H1 (cell line): Measurements from ENCODE around the gene TOP2A. TPM values are rescaled to one million over a fixed set of nuclear protein-coding genes. Genes with fewer than 3 reads are reported as not detected.

Experiments
- CTCF ChIA-PET: fragments of 300-600 bp; sonication (Branson Sonifier 250); formaldehyde crosslinking; loops from one replicate; lab custom pipeline; 2021; ENCODE audit not compliant: partially characterized antibody; lab: Charles Lee
- POLR2A ChIA-PET: fragments of 300-600 bp; sonication (Branson Sonifier 250); formaldehyde crosslinking; loops from one replicate; lab custom pipeline; 2021; ENCODE audit warnings: inconsistent platforms; ENCODE audit not compliant: partially characterized antibody; lab: Charles Lee
- DNase-seq, 2 experiments: peaks; one replicate each; pipeline versions ENCODE4 v3.0.0 to v3.0.0-alpha.2; 2010 to 2022; ENCODE audit warnings: low spot score in 2 of 2, low read depth in 1 of 2, mixed read lengths in 1 of 2
- FAIRE-seq: peaks from 2 replicates; lab custom pipeline; 2011; peaks lifted over from hg19 to GRCh38; lab: Jason Lieb, UNC
- H2AFZ ChIP-seq: 2 replicates; pipeline ENCODE4 v1.8.1; 2012; ENCODE audit warnings: low read length, inconsistent platforms
- H2AK5ac ChIP-seq: 2 replicates; pipeline ENCODE4 v1.6.1; 2013; ENCODE audit warnings: low read depth, low read length
- H2BK120ac ChIP-seq: replicated peaks from 2 replicates; pipeline ENCODE3; 2013; ENCODE audit warnings: low read depth, low read length, inconsistent platforms
- H2BK12ac ChIP-seq: 2 replicates; pipeline ENCODE4 v1.6.1; 2013; ENCODE audit warnings: low read depth, low read length
- H2BK15ac ChIP-seq: 2 replicates; pipeline ENCODE4 v1.6.1; 2013; ENCODE audit warnings: low read length
- H2BK20ac ChIP-seq: 2 replicates; pipeline ENCODE4 v1.6.1; 2013; ENCODE audit warnings: low read length
- H2BK5ac ChIP-seq: 2 replicates; pipeline ENCODE4 v1.6.1; 2013; ENCODE audit warnings: low read depth, low read length
- H3K14ac ChIP-seq: 2 replicates; pipeline ENCODE4 v1.6.1; 2013; ENCODE audit warnings: inconsistent platforms; ENCODE audit not compliant: insufficient read length
- H3K18ac ChIP-seq: 2 replicates; pipeline ENCODE4 v1.6.1; 2013; ENCODE audit warnings: low read length; ENCODE audit errors: extremely low read depth
- H3K23ac ChIP-seq: 2 replicates; pipeline ENCODE4 v1.6.1; 2013; ENCODE audit warnings: inconsistent platforms; ENCODE audit not compliant: insufficient read length
- H3K23me2 ChIP-seq: 2 replicates; pipeline ENCODE4 v1.6.1; 2013; ENCODE audit warnings: low read depth, low read length
- H3K27ac ChIP-seq: 2 replicates; pipeline ENCODE4 v1.6.1; 2011; ENCODE audit warnings: low read depth, low read length, inconsistent platforms
- H3K27me3 ChIP-seq, 4 experiments: replicated peaks in 1 of 4; 1 replicate in 1 of 4; 2 replicates in 3 of 4; pipeline versions ENCODE4 v1.6.1 to v1.8.1; 2011 to 2013; ENCODE audit warnings: low read length in 3 of 4, mild to moderate bottlenecking in 3 of 4, inconsistent platforms in 2 of 4, mixed read lengths in 2 of 4, moderate library complexity in 1 of 4; ENCODE audit not compliant: control insufficient read depth in 3 of 4, insufficient read depth in 3 of 4; ENCODE audit errors: extremely low read depth in 1 of 4
- H3K36me3 ChIP-seq, 4 experiments: 2 replicates each; pipeline versions ENCODE4 v1.6.1 to v1.8.1; 2011 to 2013; ENCODE audit warnings: mild to moderate bottlenecking in 4 of 4, low read length in 3 of 4, moderate library complexity in 2 of 4, control low read depth in 1 of 4, inconsistent platforms in 1 of 4; ENCODE audit not compliant: insufficient read depth in 4 of 4, control insufficient read depth in 2 of 4
- H3K4ac ChIP-seq: replicated peaks from 2 replicates; pipeline ENCODE3; 2013; ENCODE audit warnings: low read length, low read depth, mixed read lengths, inconsistent platforms; ENCODE audit not compliant: insufficient read length
- H3K4me1 ChIP-seq, 4 experiments: replicated peaks in 1 of 4; 1 replicate in 1 of 4; 2 replicates in 3 of 4; pipeline versions ENCODE4 v1.6.1 to v1.8.1; 2011 to 2013; ENCODE audit warnings: low read length in 3 of 4, inconsistent platforms in 2 of 4, mixed read lengths in 1 of 4; ENCODE audit not compliant: insufficient read depth in 4 of 4, control insufficient read depth in 3 of 4
- H3K4me2 ChIP-seq, 2 experiments: 2 replicates each; pipeline versions ENCODE4 v1.6.1 to v1.8.1; 2011 to 2013; ENCODE audit warnings: low read depth in 2 of 2, low read length in 2 of 2, control low read depth in 1 of 2, inconsistent platforms in 1 of 2, mild to moderate bottlenecking in 1 of 2; ENCODE audit not compliant: insufficient read depth in 1 of 2
- H3K4me3 ChIP-seq, 4 experiments: fragments of 200-600, 300-600 bp in 1 of 4; sonication (generic), shearing (Covaris generic), sonication (Bioruptor Twin) in 1 of 4; 2 replicates each; pipeline versions ENCODE4 v1.5.1 to v1.8.1; 2011 to 2016; ENCODE audit warnings: low read length in 4 of 4, low read depth in 3 of 4, control low read depth in 2 of 4, inconsistent platforms in 2 of 4, mild to moderate bottlenecking in 2 of 4, mixed read lengths in 1 of 4, moderate library complexity in 1 of 4; ENCODE audit not compliant: insufficient read depth in 2 of 4; ENCODE audit errors: extremely low read depth in 1 of 4
- H3K56ac ChIP-seq: replicated peaks from 2 replicates; pipeline ENCODE3; 2013; ENCODE audit warnings: low read depth, mild to moderate bottlenecking, mixed read lengths, low read length, inconsistent platforms; ENCODE audit not compliant: insufficient read length
- H3K79me1 ChIP-seq: 2 replicates; pipeline ENCODE4 v1.6.1; 2013; ENCODE audit warnings: low read depth, low read length, control low read depth
- H3K79me2 ChIP-seq, 2 experiments: 2 replicates each; pipeline versions ENCODE4 v1.6.1 to v1.8.1; 2012 to 2013; ENCODE audit warnings: low read length in 2 of 2, mild to moderate bottlenecking in 2 of 2, inconsistent platforms in 1 of 2; ENCODE audit not compliant: insufficient read depth in 2 of 2, control insufficient read depth in 1 of 2
- H3K9ac ChIP-seq, 4 experiments: replicated peaks in 1 of 4; 1 replicate in 1 of 4; 2 replicates in 3 of 4; pipeline versions ENCODE4 v1.6.1 to v1.8.1; 2011 to 2013; ENCODE audit warnings: low read depth in 3 of 4, low read length in 3 of 4, control low read depth in 2 of 4, mild to moderate bottlenecking in 2 of 4, moderate library complexity in 2 of 4, inconsistent platforms in 1 of 4; ENCODE audit errors: extremely low read depth in 1 of 4
- H3K9me3 ChIP-seq, 2 experiments: 2 replicates each; pipeline versions ENCODE4 v1.6.1 to v1.8.1; 2012 to 2013; ENCODE audit warnings: mild to moderate bottlenecking in 2 of 2, moderate library complexity in 2 of 2, control low read depth in 1 of 2, inconsistent platforms in 1 of 2, low read depth in 1 of 2, low read length in 1 of 2, mixed read lengths in 1 of 2; ENCODE audit not compliant: insufficient read depth in 2 of 2
- H4K20me1 ChIP-seq, 2 experiments: replicated peaks in 1 of 2; 2 replicates each; pipeline versions ENCODE3 to v1.8.1; 2011 to 2013; ENCODE audit warnings: inconsistent platforms in 2 of 2, low read length in 2 of 2, mild to moderate bottlenecking in 1 of 2; ENCODE audit not compliant: insufficient read depth in 2 of 2, control insufficient read depth in 1 of 2
- H4K5ac ChIP-seq: 2 replicates; pipeline ENCODE4 v1.6.1; 2013; ENCODE audit warnings: low read length, low read depth, mixed read lengths, inconsistent platforms; ENCODE audit not compliant: insufficient read length
- H4K8ac ChIP-seq: 2 replicates; pipeline ENCODE4 v1.8.0; 2013; ENCODE audit warnings: mild to moderate bottlenecking, moderate library complexity, low read length, inconsistent platforms; ENCODE audit not compliant: insufficient read depth; ENCODE audit errors: extremely low read depth
- H4K91ac ChIP-seq: replicated peaks from 2 replicates; pipeline ENCODE3; 2013; ENCODE audit warnings: low read length, mixed read lengths, inconsistent platforms; ENCODE audit not compliant: insufficient read length
- RBBP5 ChIP-seq: IDR thresholded peaks from 2 replicates; pipeline ENCODE4 v1.7.1; 2012; ENCODE audit warnings: low read depth, mild to moderate bottlenecking, inconsistent platforms, low read length, moderate library complexity, borderline replicate concordance
- WGBS, 2 experiments: shearing (Covaris generic) in 1 of 2; methylation state at CpG; one replicate each; pipeline versions ENCODE4 v1.1.6 to v1.1.7; 2013 to 2015; ENCODE audit warnings: low lambda C conversion rate in 2 of 2, mixed read lengths in 2 of 2, inconsistent platforms in 1 of 2, low coverage in 1 of 2, missing lambda C conversion rate in 1 of 2; ENCODE audit not compliant: insufficient replicate concordance in 2 of 2, insufficient coverage in 1 of 2, insufficient read length in 1 of 2; ENCODE audit errors: extremely low coverage in 1 of 2, missing lambda C conversion rate in 1 of 2; 5-methylcytosine and 5-hydroxymethylcytosine counted together
- polyA plus RNA-seq, 7 experiments: library from polyadenylated mRNA; depleted of rRNA in 3 of 7; stranded (reverse) in 5 of 7; unstranded in 2 of 7; fragments of >200 nt in 5 of 7; fragments of 200-250 nt in 2 of 7; gene quantifications; 1 replicate in 5 of 7; 2 replicates in 1 of 7; 4 replicates in 1 of 7; pipeline versions ENCODE4 v1.2.1 to v1.2.3, GENCODE V29; 2011 to 2013; ENCODE audit warnings: missing spikeins in 2 of 7, mixed read lengths in 2 of 7
- total RNA-seq: library from RNA; stranded (reverse); fragmentation: NEBNext Ultra II Directional; extraction: Animal tissue kit (Norgen Biotek cat#: 25700); gene quantifications from 2 replicates; pipeline ENCODE4 v1.2.1, GENCODE V29; 2021

The TOP2A gene
- total and polyA plus RNA-seq, 2 of the 8 experiments (the other 6 are each of a cell fraction or from before 2014, with no cell fraction given) = 83.1 to 291 TPM

DNA sequence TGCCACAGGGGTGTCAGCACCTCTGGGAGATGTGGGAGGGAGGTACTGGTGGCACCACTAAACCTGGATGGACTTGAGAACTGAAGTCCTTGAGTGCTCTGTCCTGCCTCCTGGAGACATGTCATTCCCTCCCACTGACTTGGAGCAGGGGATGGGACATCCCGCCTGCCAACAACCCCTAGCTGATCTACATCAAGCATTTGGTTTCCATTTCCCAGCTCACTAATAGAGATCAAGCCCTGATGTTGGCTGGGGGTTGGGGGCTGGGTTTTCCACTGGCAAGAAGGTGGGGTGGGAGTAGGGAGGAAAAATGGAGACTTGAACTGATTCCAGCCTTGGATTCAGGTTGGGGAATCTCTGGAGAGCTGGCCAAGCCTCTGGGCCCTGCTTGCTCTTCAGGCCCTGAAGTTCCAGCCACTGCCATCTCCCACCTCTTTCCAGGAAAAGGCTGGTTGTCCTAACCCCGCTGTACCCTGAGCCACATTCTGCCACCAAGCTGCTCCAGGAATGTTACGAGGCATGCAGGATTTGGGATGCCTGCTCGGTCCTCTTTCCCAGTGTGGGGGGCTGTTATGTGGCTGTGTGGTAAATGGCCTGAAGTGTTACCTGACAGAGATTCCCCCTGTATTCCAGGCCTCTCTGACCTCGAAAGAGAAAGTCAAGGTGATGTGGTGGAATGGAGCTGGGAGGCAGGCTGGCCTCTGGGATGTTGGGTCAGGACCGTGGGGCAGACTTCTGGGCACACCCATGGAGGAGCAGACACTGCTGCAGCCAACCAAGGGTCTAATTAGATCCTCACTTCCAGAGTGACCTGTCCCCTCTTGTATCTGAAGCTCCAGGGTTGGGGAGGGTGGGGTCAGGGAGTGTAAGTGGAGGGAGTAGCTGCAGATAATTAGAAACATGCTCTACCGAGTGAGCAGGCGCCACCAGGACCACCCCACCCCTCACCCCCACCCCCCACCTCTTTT is 42.2 kb upstream of the TOP2A start:
- Histone ChIP-seq H4K91ac (no peak overlapping the region), H2BK15ac (peak overlapping the region; percentile 61), H2BK120ac (no peak overlapping the region), H4K20me1 (no peaks in the 10 kb centered on the region), H2BK5ac (0 out of 2 replicates have a peak overlapping the region, but pooled peaks have one; percentile 2), H3K4me2 (no peak overlapping the region), H3K23me2 (no peaks in the 10 kb centered on the region; the same call in 1 of the 2 replicates), H3K79me2 (no peaks in the 10 kb centered on the region), H4K8ac (no peak overlapping the region; the same call in 1 of the 2 replicates), H2BK20ac (no peak overlapping the region), H3K9ac (no peak overlapping the region), H3K4me3 (no peak overlapping the region), H3K18ac (peak overlapping the region; percentile 60; the same call in 1 of the 2 replicates), H3K4ac (no peak overlapping the region), H3K79me1 (no peaks in the 10 kb centered on the region), H2AFZ (no peak overlapping the region), H3K14ac (no peak overlapping the region), H3K36me3 (peaks cover 0 to 13% (median 7%) of the 10 kb centered on the region in 4 experiments; a peak in 4 of 8 replicates), H3K56ac (no peak overlapping the region), H2AK5ac (peak overlapping the region; percentile 65; the same call in 1 of the 2 replicates), H3K27me3 (no peaks in the 10 kb centered on the region), H3K9me3 (no peaks in the 10 kb centered on the region), H4K5ac (no peak overlapping the region), H3K4me1 (peaks cover 2 to 34% (median 16%) of the 10 kb centered on the region in 4 experiments), H3K27ac (no peak overlapping the region), H3K23ac (no peak overlapping the region), H2BK12ac (peak overlapping the region; percentile 63; the same call in 1 of the 2 replicates)
- WGBS, 2 experiments = 80% methylated on average over 6 of the region's 8 CpGs; no CpG with 5 or more reads in 1 of the 2 experiments
- TF ChIP-seq RBBP5 = no peak
- FAIRE-seq (no peak), DNase-seq (no peak)
- ChIA-PET POLR2A (interaction anchor here (0.8 to 2.5 kb wide), 14 partner anchors 8 to 88 kb away, joined by 3 to 10 read pairs (median 4); partner anchors contain the start of genes IGFBP4 and TOP2A), CTCF (interaction anchor here (1.0 to 34.1 kb wide), 8 partner anchors 3 to 100 kb away, joined by 3 to 739 read pairs (median 4); partner anchors contain the start of gene IGFBP4)
